ENCODE measurements around the gene NPEPPS. TPM values are rescaled to one million over a fixed set of nuclear protein-coding genes. Genes with fewer than 3 reads are reported as not detected.
A peak's percentile ranks its signal among the peaks of the same experiment; 100 is the strongest.

NPEPPS gene
- total RNA-seq, 2 experiments from 2014 or later, result 99.0 to 108 TPM

DNA sequence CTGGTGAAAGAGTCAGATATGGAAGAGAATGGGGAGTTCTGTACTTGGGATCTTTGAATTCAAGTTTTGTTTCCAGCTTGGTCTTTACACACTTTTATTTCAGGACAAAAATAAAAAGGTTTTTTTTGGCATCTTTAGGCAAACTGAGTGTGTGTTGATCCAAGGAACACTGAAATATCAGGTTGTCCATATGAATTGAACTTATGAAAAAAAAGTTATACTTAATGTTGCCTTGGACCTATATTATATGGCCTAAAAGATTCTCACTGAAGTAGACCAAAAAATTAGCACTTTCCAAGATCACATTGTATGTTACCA is 133.7 kb downstream of the NPEPPS start:
- POLR2A ChIA-PET, result interaction anchor here (0.6 to 26.8 kb wide), 11 partner anchors 5 to 126 kb away, joined by 3 to 583 read pairs (median 4); partner anchors contain the start of gene KPNB1
- DNase-seq (no peak), ATAC-seq (no peak)
- peak overlapping the region; percentile 83 for H3K27ac Mint-ChIP-seq
- no peaks in the 10 kb centered on the region for H3K9me3 Mint-ChIP-seq
- H3K4me1 Mint-ChIP-seq (ENCODE audit: low read depth), result peaks cover 23% of the 10 kb centered on the region
- H3K4me3 Mint-ChIP-seq, result no peak overlapping the region
- CTCF ChIA-PET, result interaction anchor here (0.6 to 6.2 kb wide), 23 partner anchors 9 to 140 kb away, joined by 3 to 92 read pairs (median 5); partner anchors contain the start of genes KPNB1 and TBX21
- intact Hi-C loops (cut with micrococcal nuclease), result no loop called here
- no peaks in the 10 kb centered on the region for H3K27me3 Mint-ChIP-seq
- peaks cover 70% of the 10 kb centered on the region for H3K36me3 Mint-ChIP-seq (ENCODE audit: low read depth)
- TF ChIP-seq, protein P1, sequence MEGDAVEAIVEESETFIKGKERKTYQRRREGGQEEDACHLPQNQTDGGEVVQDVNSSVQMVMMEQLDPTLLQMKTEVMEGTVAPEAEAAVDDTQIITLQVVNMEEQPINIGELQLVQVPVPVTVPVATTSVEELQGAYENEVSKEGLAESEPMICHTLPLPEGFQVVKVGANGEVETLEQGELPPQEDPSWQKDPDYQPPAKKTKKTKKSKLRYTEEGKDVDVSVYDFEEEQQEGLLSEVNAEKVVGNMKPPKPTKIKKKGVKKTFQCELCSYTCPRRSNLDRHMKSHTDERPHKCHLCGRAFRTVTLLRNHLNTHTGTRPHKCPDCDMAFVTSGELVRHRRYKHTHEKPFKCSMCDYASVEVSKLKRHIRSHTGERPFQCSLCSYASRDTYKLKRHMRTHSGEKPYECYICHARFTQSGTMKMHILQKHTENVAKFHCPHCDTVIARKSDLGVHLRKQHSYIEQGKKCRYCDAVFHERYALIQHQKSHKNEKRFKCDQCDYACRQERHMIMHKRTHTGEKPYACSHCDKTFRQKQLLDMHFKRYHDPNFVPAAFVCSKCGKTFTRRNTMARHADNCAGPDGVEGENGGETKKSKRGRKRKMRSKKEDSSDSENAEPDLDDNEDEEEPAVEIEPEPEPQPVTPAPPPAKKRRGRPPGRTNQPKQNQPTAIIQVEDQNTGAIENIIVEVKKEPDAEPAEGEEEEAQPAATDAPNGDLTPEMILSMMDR (IDR thresholded peaks at IDR 0.05), result peak; percentile 64

DNA sequence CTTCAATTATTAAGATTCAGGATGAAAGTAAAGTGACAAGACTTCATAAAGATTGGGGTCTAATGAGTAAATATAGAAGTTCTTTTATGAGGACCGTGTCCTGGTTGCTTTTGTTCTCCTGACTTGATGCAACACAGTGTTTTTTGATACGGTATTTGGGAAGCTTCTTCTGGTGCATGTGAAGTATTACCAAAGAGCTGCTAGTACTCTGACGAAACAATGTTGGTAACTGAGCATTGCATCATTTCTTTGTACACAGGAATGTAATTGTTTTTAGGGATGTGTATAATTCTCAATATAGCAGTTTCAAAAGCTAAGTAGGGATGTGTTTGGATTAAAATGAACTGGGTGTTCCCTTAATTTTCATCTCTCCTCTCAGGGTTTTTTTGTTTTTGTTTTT is 134.7 kb downstream of the NPEPPS start:
- ChIA-PET CTCF (interaction anchor here (0.6 to 6.2 kb wide), 14 partner anchors 8 to 260 kb away, joined by 3 to 92 read pairs (median 7); partner anchors contain the start of genes KPNB1 and TBX21), POLR2A (interaction anchor here (1.3 to 26.8 kb wide), 6 partner anchors 4 to 125 kb away, joined by 3 to 583 read pairs (median 12); partner anchors contain the start of gene KPNB1)
- intact Hi-C loops (cut with micrococcal nuclease), result no loop called here
- Mint-ChIP-seq H3K27me3 (no peaks in the 10 kb centered on the region), H3K4me1 (ENCODE audit: low read depth) (peaks cover 22% of the 10 kb centered on the region), H3K4me3 (no peak overlapping the region), H3K27ac (no peak overlapping the region), H3K36me3 (ENCODE audit: low read depth) (peaks cover 73% of the 10 kb centered on the region), H3K9me3 (no peaks in the 10 kb centered on the region)
- TF ChIP-seq, protein P1 (IDR thresholded peaks at IDR 0.05), result no peak
- DNase-seq (no peak), ATAC-seq (no peak)

DNA sequence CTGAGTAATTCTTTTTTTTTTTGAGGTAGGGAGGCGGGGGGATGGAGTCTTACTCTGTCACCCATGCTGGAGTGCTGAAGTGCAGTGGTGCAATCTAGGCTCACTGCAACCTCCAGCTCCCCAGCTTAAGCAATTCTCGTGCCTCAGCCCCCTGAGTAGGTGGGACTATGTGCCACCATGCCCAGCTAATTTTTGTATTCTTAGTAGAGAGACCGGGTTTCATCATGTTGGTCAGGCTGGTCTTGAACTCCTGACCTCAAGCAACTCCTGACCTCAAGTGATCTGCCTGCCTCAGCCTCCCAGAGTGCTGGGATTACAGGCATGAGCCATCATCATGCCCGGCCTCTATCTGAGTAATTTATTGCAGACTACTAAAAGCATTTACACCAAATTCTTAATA is 138.2 kb downstream of the NPEPPS start:
- peaks cover 80% of the 10 kb centered on the region for H3K36me3 Mint-ChIP-seq (ENCODE audit: low read depth)
- ATAC-seq (no peak), DNase-seq (no peak)
- H3K9me3 Mint-ChIP-seq, result no peaks in the 10 kb centered on the region
- ChIA-PET POLR2A (interaction anchor here (0.6 to 26.8 kb wide), 5 partner anchors 9 to 80 kb away, joined by 3 to 583 read pairs (median 4); partner anchors contain the start of gene KPNB1), CTCF (interaction anchor here (1.0 to 1.4 kb wide), 2 partner anchors 10 to 20 kb away, joined by 4 to 5 read pairs; no protein-coding TSS in a partner anchor)
- no peak overlapping the region for H3K4me3 Mint-ChIP-seq
- no peak overlapping the region for H3K27ac Mint-ChIP-seq
- no peaks in the 10 kb centered on the region for H3K27me3 Mint-ChIP-seq
- intact Hi-C loops (cut with micrococcal nuclease), result no loop called here
- peaks cover 28% of the 10 kb centered on the region for H3K4me1 Mint-ChIP-seq (ENCODE audit: low read depth)
- TF ChIP-seq, protein P1 (IDR thresholded peaks at IDR 0.05), result no peak

DNA sequence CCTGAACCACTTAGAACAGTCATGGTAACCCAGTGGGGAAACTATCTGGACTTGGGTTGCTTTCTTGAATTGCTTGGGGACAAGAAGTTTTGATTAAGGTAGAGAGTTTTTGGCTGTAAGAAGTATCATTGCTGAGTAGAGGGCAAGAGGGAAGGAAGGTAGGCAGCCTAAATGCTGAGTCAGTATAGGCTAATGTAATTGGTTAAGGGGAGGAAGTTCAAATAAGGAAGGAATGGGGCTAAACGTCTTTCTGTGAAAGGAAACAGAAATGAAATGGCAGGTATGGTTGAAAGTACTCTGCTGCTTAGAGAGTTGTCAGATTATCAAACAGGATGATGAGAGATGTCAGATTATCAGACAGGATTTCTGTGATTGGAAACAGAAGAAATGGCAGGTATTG is 139.2 kb downstream of the NPEPPS start:
- Mint-ChIP-seq H3K4me1 (ENCODE audit: low read depth) (peaks cover 34% of the 10 kb centered on the region), H3K9me3 (no peaks in the 10 kb centered on the region), H3K27me3 (no peaks in the 10 kb centered on the region), H3K27ac (peak overlapping the region; percentile 81), H3K4me3 (no peak overlapping the region), H3K36me3 (ENCODE audit: low read depth) (peaks cover 81% of the 10 kb centered on the region)
- ATAC-seq, result peak; percentile 60
- ChIA-PET CTCF (interaction anchor here (1.0 kb wide), 1 partner anchor 29 kb away, joined by 3 read pairs; no protein-coding TSS in a partner anchor), POLR2A (interaction anchor here (0.7 to 26.8 kb wide), 7 partner anchors 11 to 79 kb away, joined by 3 to 583 read pairs (median 3); partner anchors contain the start of gene KPNB1)
- TF ChIP-seq, protein P1 (IDR thresholded peaks at IDR 0.05), result no peak
- intact Hi-C loops (cut with micrococcal nuclease), result no loop called here
- DNase-seq, result no peak

Other genes starting within 250 kb of the NPEPPS start
- gene EFCAB13, start 207.2 kb upstream of the NPEPPS start, total RNA-seq, result 1 to 10 TPM; 4.3 to 5.9 TPM
- 100 to 1,000 TPM; 589 to 605 TPM for gene KPNB1, start 118.8 kb downstream of the NPEPPS start, total RNA-seq
- gene TBKBP1, start 163.1 kb downstream of the NPEPPS start, total RNA-seq, result 10 to 100 TPM; 12.4 to 13.6 TPM
- 10 to 100 TPM; 53.0 to 56.9 TPM for gene TBX21, start 202.1 kb downstream of the NPEPPS start, total RNA-seq